Endothelial cell of hepatic sinusoid (primary cell): ENCODE data around the gene MRPL20.
"Not testable (repeated sequence)": the region's sequence is repeated elsewhere in the genome, so short reads cannot be mapped to it uniquely, and the experiment has no call there.

Experiments
- in situ Hi-C: cut with HindIII; loops from 2 replicates; pipeline ENCODE4 v1.10.0; 2017; ENCODE audit warnings: low sequenced_read_pairs

The MRPL20 gene

DNA sequence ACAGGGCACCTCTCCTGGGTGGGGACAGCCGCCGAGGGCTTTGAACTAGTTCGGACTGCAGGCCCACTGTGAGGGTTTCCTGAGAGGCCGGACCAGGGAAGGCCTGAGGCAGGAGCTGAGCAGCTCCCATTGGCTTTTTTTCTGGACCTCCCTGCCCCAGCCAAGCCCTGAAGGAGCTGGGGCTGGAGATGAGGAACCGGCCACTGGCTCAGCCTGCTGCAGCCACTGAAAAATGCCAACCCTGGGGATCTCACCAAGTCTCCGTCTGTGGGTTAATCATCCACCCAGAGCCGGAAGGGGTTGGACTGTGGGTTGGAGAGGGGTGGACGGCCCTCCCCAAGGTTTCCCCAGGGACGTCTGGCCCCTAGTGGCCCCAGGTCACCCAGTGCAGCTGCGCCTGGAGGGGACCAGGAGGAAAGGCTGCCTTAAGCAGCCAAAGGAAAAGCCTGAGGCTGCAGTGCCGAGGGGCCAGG lies 30.8 kb upstream of the MRPL20 start:
- in situ Hi-C loops, result no loop called here

DNA sequence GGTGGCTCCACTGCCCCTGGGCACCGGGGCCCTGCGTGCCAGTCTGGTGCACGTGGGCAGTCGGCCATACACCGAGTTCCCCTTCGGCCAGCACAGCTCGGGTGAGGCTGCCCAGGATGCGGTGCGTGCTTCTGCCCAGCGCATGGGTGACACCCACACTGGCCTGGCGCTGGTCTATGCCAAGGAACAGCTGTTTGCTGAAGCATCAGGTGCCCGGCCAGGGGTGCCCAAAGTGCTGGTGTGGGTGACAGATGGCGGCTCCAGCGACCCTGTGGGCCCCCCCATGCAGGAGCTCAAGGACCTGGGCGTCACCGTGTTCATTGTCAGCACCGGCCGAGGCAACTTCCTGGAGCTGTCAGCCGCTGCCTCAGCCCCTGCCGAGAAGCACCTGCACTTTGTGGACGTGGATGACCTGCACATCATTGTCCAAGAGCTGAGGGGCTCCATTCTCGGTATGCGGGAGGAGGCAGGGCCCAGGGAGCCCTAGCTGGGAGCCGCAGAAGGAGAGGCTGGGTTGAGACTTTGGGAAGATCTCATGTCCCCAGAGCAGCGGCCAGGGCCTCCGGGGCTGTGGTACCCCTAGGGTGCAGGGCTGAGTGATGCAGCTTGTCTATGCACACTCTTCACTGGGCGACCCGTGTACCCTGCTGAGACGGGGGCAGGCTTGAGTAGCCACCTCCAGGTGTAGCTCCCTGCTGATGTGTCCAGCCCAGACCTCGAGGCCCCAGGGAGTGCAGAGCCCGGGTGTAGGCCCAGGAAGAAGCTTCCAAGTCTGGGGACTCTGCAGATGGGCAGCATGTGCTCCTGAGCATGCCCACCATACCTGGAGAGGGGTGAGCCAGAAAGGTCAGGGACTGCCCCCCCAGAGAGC lies 30.2 kb upstream of the MRPL20 start:
- in situ Hi-C loops, result no loop called here

DNA sequence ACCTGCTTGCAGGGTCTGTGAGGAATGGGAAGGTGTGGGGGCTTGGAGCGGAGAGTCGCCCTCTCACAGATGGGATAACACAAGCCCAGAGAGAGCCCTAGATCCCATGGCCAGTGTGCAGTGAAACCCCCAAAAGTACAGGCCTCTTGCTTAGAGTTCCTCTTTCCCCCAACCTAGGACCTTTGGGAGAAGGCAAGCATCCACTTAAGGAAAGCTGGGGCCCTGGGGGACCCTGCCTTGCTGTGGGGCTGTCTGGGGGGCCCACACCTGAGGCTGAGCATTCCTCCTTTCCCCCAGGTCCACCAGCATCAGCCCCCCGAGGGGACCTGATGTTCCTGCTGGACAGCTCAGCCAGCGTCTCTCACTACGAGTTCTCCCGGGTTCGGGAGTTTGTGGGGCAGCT lies 29.5 kb upstream of the MRPL20 start:
- in situ Hi-C loops, result no loop called here

DNA sequence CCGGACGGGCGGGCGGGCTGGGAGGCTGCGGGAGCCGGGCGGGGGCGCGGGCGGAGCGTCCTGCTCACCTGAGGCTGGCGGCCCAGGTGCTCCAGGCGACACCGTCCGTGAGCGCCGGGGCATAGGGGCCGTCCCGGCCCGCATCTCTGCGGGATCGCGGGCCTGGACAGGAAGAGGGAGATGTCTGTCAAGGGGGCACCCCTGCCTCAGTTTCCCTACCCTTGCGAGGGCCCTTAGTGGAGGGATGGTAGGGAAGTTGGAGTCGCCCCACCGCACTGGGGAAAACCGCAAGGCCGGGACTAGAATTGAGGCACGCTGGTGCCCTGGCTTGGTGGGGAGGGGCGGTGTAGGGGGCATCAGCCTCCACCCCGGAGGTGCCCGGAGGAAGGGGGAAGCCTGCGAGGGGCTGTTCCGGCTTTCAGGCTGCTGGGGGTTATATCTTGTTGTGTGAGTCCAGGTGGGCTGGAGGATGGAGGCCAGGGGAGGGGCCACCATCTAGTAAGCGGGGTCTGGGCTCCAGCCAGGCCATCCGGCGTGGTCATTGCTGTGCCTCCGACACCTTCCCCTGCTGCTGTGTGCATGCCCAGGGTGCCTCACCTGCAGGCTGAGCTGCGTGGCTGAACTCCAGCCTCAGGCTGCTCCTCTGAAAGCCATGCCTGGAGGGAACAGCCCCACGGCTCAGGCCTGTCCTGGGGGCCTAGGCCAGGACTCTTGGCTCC lies 29.0 kb upstream of the MRPL20 start:
- in situ Hi-C loops, result no loop called here

DNA sequence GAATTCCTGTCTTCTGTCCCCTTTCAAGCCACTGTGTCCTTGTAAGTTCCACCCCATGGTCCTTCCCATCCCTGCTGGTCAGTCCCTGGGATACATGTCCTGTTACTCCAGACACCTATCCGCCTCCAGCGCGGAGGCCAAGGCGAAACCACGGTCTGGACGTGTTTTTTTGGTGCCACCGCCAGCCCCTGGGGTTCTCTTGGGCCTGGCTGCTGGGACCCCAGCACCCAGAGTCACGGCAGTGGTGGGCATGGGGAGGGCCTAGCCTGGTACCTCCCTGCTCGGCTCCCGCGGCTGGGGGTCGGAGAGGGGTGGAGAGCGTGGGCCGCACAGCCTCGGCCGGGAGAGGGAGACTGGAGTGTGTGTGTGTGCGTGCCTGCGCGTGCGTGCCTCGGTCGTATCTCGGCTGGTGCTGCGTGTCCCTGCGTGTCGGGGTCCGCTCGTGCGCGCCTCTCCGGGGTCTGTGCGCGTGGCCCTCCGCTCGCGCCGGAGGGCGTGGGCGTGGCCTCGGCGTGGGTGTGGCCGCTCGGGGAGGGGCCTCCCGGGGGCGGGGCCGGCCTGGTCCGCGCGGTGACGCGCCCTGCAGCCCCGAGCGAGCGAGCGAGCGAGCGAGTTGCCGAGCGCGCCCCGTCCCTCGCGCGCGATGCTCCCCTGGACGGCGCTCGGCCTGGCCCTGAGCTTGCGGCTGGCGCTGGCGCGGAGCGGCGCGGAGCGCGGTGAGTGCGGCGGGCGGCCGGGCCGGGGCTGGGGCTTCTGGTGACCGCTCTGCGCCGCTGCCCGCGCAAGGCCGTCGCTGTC lies 28.2 kb upstream of the MRPL20 start, which contains the start of gene VWA1:
TSS of gene VWA1 (plus strand) at position 585 of the 798 bp plus-strand sequence. CDS start at position 644, 59 bp downstream.
- in situ Hi-C loops, result no loop called here

DNA sequence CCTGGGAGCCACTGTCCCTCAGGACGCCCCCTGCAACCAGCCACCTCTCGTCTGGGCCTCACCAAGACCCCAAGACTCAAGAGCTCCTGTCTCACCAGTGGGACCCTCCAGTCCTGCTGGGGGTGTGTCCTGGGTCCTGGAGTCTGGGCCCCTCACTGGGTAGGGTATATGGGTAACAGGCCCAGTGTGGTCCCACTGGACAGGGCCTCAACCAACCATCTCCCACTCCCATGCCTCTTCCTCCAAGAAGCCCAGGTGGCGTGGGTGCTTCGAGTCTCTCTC lies 27.7 kb upstream of the MRPL20 start:
- in situ Hi-C loops, result no loop called here

DNA sequence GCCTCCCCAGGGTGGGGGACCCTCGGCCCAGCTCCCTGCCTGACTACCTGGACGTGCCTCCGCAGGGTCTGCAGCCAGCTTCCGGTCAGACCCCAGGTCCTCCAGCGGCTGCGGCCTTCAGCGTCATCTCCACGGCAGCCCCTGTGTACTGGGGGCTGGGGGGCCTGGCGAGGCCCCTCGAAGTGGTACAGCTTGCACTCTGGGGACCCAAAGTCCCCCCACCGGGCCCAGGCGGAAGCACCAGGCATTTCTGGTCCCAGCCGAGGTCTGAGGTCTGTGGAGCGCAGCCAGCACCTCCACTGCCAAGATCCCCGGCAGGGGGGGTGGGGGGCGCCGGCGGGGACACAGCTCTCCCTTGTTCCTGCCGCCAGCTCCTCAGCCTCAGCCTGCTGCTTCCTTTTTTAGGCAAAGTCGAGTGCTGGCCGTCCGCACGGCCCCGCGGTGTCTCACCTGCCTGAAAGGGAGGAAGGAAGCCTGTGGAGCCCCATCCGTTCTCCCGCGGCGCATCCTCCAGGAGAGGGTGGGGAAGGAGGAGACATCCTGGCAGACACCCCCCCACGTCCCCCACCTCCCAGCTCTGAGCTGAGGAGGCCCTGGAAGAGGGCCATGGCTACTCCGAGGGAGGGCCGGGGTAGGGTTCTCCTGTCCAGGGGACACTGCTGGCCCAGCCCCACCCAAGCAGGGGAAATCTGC lies 27.2 kb upstream of the MRPL20 start:
- in situ Hi-C loops, result no loop called here

DNA sequence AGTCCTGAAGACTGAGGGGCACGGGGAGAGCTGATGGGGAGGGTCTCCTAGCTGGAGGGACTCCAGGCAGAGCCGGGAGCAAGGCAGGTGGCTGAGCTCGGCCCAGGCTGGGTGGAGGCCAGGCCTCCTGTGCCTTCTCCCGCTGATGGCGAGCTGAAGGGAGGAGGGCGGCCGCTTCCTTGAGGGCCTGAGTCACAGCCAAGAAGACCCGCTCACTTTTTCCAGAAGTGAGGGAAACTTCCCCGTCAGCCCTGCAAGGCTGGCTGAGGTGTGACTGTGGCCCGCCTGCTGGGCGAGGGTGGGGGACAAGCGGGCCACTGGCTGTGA lies 26.7 kb upstream of the MRPL20 start:
- in situ Hi-C loops, result no loop called here

DNA sequence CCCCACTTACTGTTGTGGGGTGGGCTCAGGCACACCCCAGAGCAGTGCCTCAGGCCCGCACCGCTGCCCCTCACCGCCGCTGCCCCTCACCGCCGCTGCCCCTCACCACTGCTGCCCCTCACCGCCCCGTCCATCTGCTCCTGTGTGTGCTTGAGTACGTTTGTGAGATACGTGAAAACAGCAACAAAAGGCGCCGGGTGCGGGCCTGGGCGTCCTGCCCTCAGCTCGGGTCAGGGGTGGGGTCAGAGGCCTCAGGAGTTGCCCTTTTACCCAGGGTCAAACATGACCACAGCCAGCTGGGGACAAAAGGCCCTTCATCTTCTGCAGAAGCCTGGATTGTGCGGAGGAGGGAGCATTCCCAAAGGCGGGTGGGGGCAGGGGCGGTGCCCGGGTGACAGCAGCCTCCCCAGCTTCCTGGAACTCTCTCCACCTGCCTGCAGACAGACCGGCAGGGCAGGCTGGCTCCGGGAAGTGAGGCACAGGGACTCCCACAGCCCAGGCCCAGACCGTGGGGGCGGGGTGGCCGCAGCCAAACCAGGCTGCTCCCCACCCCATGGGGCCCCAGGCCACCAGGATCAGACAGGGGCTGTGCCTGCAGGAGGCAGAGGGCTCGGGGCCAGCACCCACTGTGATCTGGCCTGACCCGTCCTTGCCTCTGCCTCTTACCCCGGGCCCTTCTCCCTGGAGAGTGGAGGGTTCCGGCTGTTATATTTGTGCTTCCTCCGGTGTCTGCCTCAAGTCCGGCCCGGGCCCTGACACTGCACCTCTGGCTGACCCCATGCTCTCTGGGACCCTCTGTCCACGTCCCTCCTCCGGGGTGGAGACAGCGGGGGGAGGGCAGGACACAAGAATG lies 26.1 kb upstream of the MRPL20 start:
- in situ Hi-C loops, result no loop called here

DNA sequence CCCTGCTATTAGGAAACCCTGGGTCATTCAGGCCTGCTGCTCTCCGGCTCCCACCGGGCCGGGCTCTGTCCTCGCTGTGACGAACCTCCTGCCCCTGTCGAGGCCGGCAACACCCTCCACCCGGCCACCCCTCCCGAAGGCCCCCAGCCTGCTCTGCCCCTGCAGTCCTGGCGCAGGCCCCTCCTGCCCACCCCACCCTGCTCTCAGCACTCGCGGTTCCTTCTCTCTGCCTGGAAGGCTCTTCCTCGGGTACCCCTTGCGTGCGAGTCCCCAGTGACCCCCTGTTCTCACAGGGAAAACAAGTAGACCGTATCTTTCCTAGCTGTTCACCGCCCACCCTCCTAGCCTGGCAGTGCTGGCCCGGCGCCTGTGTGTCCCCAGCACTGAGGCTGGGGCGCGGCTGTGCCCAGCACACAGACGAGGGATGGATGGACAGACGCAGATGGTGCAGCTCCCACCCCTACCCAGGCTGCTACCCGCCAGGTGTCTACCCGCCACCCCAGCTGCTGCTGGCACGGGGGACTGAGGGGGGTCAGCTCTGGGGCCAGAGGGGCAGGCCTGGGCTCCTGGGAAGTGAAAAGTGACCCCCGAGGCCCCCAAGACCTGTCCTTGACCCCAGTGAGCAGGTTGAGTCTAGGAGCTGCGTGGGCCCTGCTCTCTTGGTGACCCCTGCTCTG lies 25.3 kb upstream of the MRPL20 start:
- in situ Hi-C loops, result no loop called here

DNA sequence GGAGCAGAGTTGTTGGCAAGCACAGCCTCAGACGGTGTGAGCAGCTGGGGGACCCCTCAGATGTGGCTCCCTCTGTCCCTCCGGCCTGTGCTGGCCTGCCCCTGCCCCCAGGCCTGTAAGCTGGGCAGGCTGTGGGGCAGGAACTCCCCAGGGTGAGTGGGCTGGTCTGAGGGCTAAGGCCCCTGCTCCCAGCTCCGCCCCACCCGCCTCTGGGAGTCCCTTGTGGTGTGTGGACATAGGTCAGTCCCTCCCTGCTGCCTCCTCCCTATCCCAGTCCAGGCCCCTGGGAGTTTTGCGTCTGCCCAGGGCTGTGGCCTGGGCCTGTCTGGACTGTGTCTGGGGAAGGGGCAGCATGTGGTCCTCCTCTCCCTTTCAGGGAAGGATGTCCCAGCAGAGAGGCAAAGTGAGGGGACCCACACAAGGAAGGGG lies 24.8 kb upstream of the MRPL20 start:
- in situ Hi-C loops, result no loop called here

DNA sequence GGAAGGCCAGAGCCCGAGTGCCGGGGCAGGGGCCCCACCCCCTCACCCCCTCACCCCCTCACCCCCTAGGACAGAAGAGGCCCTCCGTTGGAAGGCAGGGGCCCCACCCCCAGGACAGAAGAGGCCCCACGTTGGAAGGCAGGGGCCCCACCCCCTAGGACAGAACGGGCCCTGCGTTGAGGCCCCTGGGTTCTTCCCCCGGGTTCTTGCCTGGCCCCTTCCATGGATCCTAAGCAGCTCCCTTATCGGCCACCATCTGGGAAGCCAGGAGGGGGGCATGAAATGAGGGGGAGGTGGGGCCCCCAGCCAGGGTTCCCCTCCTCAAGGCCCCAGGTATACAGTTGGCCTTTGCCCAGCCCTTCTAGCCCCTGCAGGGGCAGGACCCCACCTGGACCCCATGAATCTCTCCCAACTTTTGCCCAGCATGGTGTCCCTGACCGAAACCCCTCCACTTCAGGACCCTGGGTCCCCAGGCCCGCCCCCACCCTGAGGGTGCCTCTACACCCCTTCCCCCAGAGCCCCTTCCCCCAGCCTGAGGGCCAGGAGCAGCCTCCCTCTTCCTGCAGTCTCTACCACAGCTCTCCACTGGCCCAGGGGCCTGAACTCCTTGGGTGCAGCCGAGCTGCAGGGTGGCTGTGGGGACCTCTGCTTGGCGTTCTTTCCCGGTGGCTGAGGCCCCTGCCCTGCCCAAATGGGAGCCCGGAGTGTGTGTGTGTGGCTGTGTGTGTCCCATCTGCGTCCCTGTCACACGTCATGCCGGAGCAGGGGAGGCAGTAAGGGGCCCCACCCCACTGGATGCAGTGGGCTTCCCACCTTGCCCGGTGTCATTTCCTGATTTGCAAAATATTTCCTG lies 24.1 kb upstream of the MRPL20 start:
- in situ Hi-C loops, result no loop called here

DNA sequence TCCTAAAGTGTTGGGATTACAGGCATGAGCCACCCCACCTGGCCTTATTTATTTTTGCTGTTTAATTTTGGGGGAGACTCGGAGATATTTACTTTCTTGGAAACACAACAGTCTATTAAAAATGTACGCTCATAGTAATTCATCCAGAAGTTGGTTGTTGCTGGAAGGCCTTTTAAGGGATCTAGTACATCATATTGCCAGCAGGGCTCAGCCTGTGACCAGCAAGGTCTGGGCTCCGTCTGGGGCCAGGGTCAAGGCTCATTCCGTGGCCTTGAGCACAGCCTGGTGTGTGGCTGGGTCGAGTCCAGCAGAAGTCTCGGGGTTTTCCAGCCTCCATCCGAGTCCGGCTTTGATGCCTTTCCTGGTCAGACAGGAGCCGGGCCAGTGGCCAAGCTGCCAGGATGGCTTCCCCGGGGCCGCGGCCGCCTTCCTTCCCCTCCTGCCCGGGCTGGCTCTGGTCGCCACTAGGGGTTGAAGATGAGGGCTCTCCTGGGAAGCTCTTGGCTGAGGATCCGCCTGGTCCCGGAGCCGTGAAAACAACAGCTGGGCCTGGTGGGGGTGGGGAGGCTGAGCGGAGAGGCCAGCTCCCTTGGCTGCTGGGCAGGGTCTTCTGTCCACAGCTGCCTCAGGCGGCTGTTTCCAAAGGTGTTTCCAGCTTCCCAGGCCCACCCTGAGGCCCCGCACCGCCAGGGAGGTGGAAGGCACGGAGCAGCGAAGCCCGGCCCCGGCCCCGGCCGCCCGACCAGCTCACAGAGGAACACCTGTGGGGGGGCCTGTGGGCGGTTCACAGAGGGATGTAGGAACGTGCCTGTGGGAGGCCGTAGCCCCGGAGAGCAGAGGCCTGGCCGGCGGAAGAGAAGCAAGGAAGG lies 23.3 kb upstream of the MRPL20 start:
- in situ Hi-C loops, result no loop called here

DNA sequence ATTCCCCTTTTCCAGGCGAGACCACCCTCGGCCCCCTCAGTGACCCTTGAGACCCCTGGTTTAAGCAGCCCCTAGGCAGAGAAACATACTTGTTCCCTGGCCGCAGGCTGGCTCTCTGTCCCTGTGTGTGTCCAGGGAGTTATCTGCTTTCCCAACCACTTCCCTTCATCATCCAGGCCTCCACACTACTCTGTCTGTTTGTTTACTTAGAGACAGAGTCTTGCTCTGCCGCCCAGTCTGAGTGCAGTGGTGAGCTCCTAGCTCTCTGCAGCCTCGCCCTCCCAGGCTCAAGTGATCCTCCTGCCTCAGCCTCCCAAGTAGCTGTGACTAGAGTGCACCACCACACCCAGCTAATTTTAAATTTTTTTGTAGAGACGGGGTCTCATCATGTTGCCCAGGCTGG lies 22.6 kb upstream of the MRPL20 start:
- in situ Hi-C loops, result no loop called here

DNA sequence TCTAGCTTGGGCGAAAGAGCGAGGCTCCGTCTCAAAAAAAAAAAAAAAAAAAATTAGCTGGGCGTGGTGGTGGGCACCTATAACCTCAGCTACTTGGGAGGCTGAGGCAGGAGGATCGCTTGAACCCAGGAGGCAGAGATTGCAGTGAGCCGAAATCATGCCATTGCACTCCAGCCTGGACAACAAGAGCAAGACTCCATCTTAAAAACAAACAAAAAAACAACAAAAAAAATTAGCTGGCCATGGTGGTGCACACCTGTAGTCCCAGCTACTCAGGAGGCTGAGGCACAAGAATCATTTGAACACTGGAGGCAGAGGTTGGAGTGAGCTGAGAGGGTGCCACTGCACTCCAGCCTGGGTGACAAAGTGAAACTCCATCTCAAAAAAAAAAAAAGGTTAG lies 21.9 kb upstream of the MRPL20 start:
- in situ Hi-C loops, result not testable (repeated sequence)

DNA sequence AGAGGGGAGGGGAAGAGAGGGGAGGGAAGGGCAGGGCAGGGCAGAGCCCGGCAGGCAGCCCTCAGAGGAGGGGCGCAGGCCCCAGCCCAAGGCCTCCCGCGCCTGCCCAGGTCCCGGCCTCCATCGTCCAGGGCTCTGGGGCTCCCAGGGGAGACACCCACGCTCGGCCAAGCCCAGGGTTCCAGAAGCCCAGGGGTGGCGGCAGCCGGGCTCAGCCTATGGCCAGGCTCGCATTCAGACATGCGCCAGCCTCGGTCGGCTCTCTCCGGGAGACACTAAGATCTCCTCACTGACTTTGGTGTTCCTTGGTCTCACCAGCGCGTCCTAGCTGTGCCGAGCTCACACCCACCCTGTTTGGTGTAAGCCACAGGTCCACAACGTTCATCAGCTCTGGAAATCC lies 21.1 kb upstream of the MRPL20 start:
- in situ Hi-C loops, result no loop called here

DNA sequence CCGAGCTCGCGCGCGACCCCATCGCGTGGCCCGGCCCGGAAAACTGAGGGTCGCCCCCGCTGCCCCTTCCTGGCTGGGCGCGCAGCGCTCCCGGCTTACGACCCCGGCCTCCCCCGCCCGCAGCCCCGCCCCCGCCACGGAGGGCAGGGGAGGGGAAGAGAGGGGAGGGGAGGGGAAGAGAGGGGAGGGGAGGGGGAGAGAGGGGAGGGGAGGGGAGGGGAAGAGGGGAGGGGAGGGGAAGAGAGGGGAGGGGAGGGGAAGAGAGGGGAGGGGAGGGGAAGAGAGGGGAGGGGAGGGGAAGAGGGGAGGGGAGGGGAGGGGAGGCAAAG lies 20.7 kb upstream of the MRPL20 start:
- in situ Hi-C loops, result no loop called here
